ENCODE results near the gene RTEL1.
"Not testable (repeated sequence)": the region's sequence is repeated elsewhere in the genome, so short reads cannot be mapped to it uniquely, and the experiment has no call there.

RTEL1 gene, protein sequence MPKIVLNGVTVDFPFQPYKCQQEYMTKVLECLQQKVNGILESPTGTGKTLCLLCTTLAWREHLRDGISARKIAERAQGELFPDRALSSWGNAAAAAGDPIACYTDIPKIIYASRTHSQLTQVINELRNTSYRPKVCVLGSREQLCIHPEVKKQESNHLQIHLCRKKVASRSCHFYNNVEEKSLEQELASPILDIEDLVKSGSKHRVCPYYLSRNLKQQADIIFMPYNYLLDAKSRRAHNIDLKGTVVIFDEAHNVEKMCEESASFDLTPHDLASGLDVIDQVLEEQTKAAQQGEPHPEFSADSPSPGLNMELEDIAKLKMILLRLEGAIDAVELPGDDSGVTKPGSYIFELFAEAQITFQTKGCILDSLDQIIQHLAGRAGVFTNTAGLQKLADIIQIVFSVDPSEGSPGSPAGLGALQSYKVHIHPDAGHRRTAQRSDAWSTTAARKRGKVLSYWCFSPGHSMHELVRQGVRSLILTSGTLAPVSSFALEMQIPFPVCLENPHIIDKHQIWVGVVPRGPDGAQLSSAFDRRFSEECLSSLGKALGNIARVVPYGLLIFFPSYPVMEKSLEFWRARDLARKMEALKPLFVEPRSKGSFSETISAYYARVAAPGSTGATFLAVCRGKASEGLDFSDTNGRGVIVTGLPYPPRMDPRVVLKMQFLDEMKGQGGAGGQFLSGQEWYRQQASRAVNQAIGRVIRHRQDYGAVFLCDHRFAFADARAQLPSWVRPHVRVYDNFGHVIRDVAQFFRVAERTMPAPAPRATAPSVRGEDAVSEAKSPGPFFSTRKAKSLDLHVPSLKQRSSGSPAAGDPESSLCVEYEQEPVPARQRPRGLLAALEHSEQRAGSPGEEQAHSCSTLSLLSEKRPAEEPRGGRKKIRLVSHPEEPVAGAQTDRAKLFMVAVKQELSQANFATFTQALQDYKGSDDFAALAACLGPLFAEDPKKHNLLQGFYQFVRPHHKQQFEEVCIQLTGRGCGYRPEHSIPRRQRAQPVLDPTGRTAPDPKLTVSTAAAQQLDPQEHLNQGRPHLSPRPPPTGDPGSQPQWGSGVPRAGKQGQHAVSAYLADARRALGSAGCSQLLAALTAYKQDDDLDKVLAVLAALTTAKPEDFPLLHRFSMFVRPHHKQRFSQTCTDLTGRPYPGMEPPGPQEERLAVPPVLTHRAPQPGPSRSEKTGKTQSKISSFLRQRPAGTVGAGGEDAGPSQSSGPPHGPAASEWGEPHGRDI (N-terminal part only)

DNA sequence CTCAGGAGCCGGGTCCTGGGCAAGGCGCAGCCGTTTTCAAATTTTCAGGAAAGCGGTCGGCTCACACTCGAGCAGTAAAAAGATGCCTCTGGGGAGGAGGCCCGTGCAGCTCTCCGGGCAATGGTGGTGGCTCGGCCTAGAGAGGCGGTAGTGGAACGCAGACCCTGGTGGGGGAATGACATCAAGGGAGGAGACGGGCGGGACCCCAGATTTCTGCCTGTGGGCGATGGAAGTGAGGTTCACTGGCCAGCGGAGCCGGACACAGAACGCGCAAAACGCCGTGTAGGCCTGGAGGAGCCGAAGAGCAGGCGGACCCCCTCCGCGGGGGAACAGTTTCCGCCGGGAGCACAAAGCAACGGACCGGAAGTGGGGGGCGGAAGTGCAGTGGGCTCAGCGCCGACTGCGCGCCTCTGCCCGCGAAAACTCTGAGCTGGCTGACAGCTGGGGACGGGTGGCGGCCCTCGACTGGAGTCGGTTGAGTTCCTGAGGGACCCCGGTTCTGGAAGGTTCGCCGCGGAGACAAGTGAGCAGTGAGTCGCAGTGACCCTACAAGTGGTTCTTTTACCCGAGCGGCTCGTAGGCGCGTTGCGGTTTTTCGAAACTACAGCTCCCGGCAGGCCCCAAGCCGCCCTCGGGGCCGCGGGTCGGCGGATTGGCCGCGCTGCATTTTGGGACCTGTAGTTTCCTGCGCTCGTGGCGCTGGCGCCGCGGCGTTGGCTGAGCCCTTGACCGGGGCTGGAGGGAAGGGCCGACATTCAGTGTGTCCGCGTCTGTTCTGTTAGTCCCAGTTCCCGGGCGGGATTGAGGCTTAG, at the start of gene RTEL1:
Gene RTEL1, plus strand, starts transcription at position 376 of the 812 bp plus-strand sequence. CDS start 1,091 bp downstream, outside the sequence.
- H3K27me3 ChIP-seq (ENCODE audit: control insufficient read depth, insufficient read depth, low read length) = no peaks in the 10 kb centered on the region
- H3K27ac ChIP-seq (ENCODE audit: low read length) = no peak within 1 kb of the TSS
- H3K36me3 ChIP-seq (ENCODE audit: control insufficient read depth, insufficient read depth, low read length) = peaks cover 13% of the 10 kb centered on the region
- WGBS (ENCODE audit: insufficient coverage, insufficient read length) = no CpG with 5 or more reads among the region's 73 CpGs
- no peaks in the 10 kb centered on the region for H3K9me3 ChIP-seq (ENCODE audit: control insufficient read depth, insufficient read depth, low read length)
- H3K4me1 ChIP-seq (ENCODE audit: control insufficient read depth, insufficient read depth, low read length) = peaks cover 6% of the 10 kb centered on the region; the same call in 1 of the 2 replicates
- H3K4me3 ChIP-seq (ENCODE audit: low read length) = peak within 1 kb of the TSS; percentile 82
- DNase-seq (ENCODE audit: low read depth, low spot score) = peak; percentile 70

DNA sequence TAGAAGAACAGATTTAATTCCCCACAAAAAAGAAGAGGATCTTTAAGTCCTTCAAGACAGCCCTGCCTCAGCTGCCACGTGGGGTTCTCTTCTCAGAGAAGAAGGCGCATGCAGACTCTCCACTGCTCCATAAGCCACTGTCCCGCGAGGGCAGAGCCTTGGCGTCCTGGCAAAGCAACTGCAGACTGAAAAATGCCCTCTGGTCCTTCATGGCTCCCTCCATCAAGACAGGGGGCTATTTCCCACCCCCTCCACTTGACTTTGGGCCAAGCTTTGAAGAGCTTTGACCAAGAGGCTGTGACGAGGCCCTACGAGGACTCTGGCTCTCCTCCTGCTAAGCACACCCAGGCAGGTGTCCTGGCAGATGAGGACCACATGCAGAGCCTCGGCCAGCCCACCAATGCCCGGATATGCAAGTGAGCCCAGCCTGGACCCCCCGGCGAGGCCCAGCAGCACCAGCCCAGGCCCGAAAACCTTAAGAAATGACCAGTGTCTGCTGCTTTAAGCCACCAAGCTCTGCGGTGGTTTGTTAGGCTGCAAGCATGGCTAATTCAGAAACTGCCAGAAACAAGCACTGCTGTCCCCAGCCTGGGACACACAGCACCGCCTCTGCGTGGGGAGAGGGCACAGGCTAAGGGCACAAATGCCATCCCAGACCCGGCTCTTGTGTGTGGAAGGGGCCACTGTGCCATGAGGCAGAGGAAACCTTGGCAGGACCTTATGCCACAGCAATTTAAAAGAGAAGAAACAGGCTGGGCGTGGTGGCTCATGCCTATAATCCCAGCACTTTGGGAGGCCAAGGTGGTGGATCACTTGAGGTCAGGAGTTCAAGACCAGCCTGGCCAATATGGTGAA, 47.3 kb upstream of the RTEL1 start:
- DNase-seq (ENCODE audit: low read depth, low spot score) = no peak
- Histone ChIP-seq H3K27me3 (ENCODE audit: control insufficient read depth, insufficient read depth, low read length) (no peaks in the 10 kb centered on the region), H3K36me3 (ENCODE audit: control insufficient read depth, insufficient read depth, low read length) (0 out of 2 replicates have a peak, but pooled peaks cover 11% of the 10 kb centered on the region), H3K9me3 (ENCODE audit: control insufficient read depth, insufficient read depth, low read length) (no peaks in the 10 kb centered on the region; the same call in 1 of the 2 replicates), H3K27ac (ENCODE audit: low read length) (no peak overlapping the region), H3K4me3 (ENCODE audit: low read length) (no peak overlapping the region), H3K4me1 (ENCODE audit: control insufficient read depth, insufficient read depth, low read length) (no peaks in the 10 kb centered on the region)
- WGBS (ENCODE audit: insufficient coverage, insufficient read length) = no CpG with 5 or more reads among the region's 17 CpGs

DNA sequence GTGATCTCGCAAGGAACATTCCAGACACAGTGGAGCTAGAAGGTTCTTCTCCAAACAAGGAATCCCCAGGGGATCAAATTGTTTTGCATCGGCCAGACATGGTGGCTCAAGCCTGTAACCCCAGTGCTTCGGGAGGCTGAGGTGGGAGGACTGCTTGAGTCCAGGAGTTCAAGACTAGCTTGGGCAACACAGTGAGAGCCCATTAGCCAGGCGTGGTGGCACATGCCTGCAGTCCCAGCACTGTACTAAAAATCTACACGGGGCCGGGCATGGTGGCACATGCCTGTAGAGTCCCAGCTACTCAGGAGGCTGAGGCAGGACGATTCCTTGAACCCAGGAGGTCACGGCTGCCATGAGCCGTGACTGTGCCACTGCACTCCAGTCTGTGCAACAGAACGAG, 46.5 kb upstream of the RTEL1 start:
- Histone ChIP-seq H3K27me3 (ENCODE audit: control insufficient read depth, insufficient read depth, low read length) (no peaks in the 10 kb centered on the region), H3K36me3 (ENCODE audit: control insufficient read depth, insufficient read depth, low read length) (0 out of 2 replicates have a peak, but pooled peaks cover 14% of the 10 kb centered on the region), H3K9me3 (ENCODE audit: control insufficient read depth, insufficient read depth, low read length) (no peaks in the 10 kb centered on the region; the same call in 1 of the 2 replicates), H3K4me1 (ENCODE audit: control insufficient read depth, insufficient read depth, low read length) (no peaks in the 10 kb centered on the region), H3K4me3 (ENCODE audit: low read length) (no peak overlapping the region), H3K27ac (ENCODE audit: low read length) (no peak overlapping the region)
- no peak for DNase-seq (ENCODE audit: low read depth, low spot score)
- WGBS (ENCODE audit: insufficient coverage, insufficient read length) = no CpG with 5 or more reads among the region's 10 CpGs

GRCh38 chr20:63612276-63612931, 45.7 kb upstream of the RTEL1 start:
- Histone ChIP-seq H3K4me3 (ENCODE audit: low read length) (no peak overlapping the region), H3K4me1 (ENCODE audit: control insufficient read depth, insufficient read depth, low read length) (no peaks in the 10 kb centered on the region), H3K27me3 (ENCODE audit: control insufficient read depth, insufficient read depth, low read length) (no peaks in the 10 kb centered on the region), H3K27ac (ENCODE audit: low read length) (no peak overlapping the region), H3K9me3 (ENCODE audit: control insufficient read depth, insufficient read depth, low read length) (no peaks in the 10 kb centered on the region; the same call in 1 of the 2 replicates), H3K36me3 (ENCODE audit: control insufficient read depth, insufficient read depth, low read length) (peaks cover 20% of the 10 kb centered on the region; the same call in 1 of the 2 replicates)
- DNase-seq (ENCODE audit: low read depth, low spot score) = no peak
- no CpG with 5 or more reads among the region's 20 CpGs for WGBS (ENCODE audit: insufficient coverage, insufficient read length)

DNA sequence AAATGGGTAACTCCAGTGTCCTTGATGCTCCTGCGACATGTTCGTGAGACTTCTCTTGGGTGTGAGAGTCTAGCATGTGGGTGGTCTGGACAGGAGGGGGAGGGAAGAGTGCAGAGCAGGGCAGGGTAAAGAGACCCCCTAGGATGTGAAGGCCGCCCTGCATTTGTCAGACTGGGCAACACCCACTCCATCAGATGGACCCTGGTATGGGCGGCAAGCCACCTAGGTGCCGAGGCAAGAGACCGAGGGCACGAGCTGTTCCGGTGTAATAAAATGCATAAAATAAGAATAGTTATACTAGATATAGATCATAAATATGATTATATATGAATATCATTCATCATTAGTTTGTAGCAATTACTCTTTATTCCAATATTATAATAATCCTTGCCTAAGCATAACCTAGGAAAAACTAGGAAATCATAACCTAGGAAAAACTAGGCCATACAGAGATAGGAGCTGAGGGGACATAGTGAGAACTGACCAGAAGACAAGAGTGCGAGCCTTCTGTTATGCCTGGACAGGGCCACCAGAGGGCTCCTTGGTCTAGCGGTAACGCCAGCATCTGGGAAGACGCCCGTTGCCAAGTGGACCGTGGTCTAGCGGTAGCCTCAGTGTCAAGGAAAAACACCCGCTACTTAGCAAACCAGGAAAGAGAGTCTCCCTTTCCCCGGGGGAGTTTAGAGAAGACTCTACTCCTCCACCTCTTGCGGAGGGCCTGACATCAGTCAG, 44.1 kb upstream of the RTEL1 start:
- not testable (repeated sequence) for H3K4me1 ChIP-seq (ENCODE audit: control insufficient read depth, insufficient read depth, low read length); H3K27ac ChIP-seq (ENCODE audit: low read length); DNase-seq (ENCODE audit: low read depth, low spot score); H3K9me3 ChIP-seq (ENCODE audit: control insufficient read depth, insufficient read depth, low read length); H3K4me3 ChIP-seq (ENCODE audit: low read length); H3K27me3 ChIP-seq (ENCODE audit: control insufficient read depth, insufficient read depth, low read length)
- no CpG with 5 or more reads among the region's 18 CpGs for WGBS (ENCODE audit: insufficient coverage, insufficient read length)
- H3K36me3 ChIP-seq (ENCODE audit: control insufficient read depth, insufficient read depth, low read length) = peaks cover 32% of the 10 kb centered on the region

DNA sequence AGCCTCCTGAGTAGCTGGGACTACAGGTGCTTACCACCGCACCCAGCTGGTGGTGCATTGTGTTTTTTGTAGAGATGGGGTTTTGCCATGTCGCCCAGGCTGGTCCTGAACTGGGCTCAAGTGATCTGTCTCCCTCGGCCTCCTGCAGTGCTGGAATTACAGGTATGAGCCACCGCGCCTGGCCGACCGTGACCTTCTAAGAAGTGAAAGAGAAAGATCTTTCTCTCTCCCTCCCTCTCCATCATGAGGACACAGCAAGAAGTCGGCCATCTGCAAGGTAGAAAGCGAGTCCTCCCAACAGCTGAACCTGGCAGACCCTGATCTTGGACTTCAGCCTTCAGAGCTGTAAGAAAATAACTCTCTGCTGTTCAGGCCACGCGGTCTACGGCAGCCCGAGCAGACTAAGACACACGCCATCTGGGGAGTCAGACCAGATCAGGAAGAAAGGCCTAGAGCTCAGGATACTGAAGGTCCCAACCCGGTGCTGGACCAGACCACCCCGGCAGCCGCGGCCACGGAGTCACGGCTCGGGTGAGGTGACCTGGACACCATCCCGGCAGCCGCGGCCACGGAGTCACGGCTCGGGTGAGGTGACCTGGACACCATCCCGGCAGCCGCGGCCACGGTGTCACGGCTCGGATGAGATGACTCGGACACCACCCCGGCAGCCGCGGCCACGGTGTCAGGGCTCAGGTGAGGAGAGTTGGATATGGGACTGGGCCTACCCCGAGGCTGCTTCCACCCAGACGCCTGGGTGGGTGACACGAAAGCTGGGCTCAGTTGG, 40.8 kb upstream of the RTEL1 start:
- Histone ChIP-seq H3K27ac (ENCODE audit: low read length) (no peak overlapping the region), H3K9me3 (ENCODE audit: control insufficient read depth, insufficient read depth, low read length) (no peaks in the 10 kb centered on the region; the same call in 1 of the 2 replicates), H3K36me3 (ENCODE audit: control insufficient read depth, insufficient read depth, low read length) (peaks cover 28% of the 10 kb centered on the region), H3K27me3 (ENCODE audit: control insufficient read depth, insufficient read depth, low read length) (no peaks in the 10 kb centered on the region), H3K4me1 (ENCODE audit: control insufficient read depth, insufficient read depth, low read length) (no peaks in the 10 kb centered on the region), H3K4me3 (ENCODE audit: low read length) (no peak overlapping the region)
- no peak for DNase-seq (ENCODE audit: low read depth, low spot score)
- no CpG with 5 or more reads among the region's 41 CpGs for WGBS (ENCODE audit: insufficient coverage, insufficient read length)

GRCh38 chr20:63617876-63618265, 40.2 kb upstream of the RTEL1 start:
- DNase-seq (ENCODE audit: low read depth, low spot score) = no peak
- H3K9me3 ChIP-seq (ENCODE audit: control insufficient read depth, insufficient read depth, low read length) = no peaks in the 10 kb centered on the region; the same call in 1 of the 2 replicates
- no peak overlapping the region for H3K4me3 ChIP-seq (ENCODE audit: low read length)
- no peaks in the 10 kb centered on the region for H3K27me3 ChIP-seq (ENCODE audit: control insufficient read depth, insufficient read depth, low read length)
- peaks cover 28% of the 10 kb centered on the region for H3K36me3 ChIP-seq (ENCODE audit: control insufficient read depth, insufficient read depth, low read length)
- H3K4me1 ChIP-seq (ENCODE audit: control insufficient read depth, insufficient read depth, low read length) = peaks cover 1% of the 10 kb centered on the region; the same call in 1 of the 2 replicates
- no CpG with 5 or more reads among the region's 8 CpGs for WGBS (ENCODE audit: insufficient coverage, insufficient read length)
- H3K27ac ChIP-seq (ENCODE audit: low read length) = no peak overlapping the region

Measured in iPS DF 6.9 (cell line).